Pancreas (tissue), 10 donors: Measurements from ENCODE around the gene RRH. TPM values are rescaled to one million over a fixed set of nuclear protein-coding genes. Genes with fewer than 3 reads are reported as not detected.
A peak's percentile ranks its signal among the peaks of the same experiment; 100 is the strongest.
"Not testable (repeated sequence)": the region's sequence is repeated elsewhere in the genome, so short reads cannot be mapped to it uniquely, and the experiment has no call there.

Experiments used
- ATAC-seq, 4 donors: fragments of 200-7000 bp; cut with Tn5 transposase; one replicate each; pipeline versions ENCODE4 v1.8.0 to v1.9.1; 2020; ENCODE audit warnings: mild to moderate bottlenecking in 4 of 4, moderate library complexity in 4 of 4
- DNase-seq, 6 donors: peaks; one replicate each; pipeline ENCODE4 v3.0.0-alpha.2; 2020
- FAIRE-seq: peaks from 2 replicates; lab custom pipeline; 2012; peaks lifted over from hg19 to GRCh38; lab: Jason Lieb, UNC
- H3K27ac ChIP-seq, 4 donors: fragments of 200-600 bp; sonication (generic); 1 replicate in 3 of 4; 2 replicates in 1 of 4; pipeline versions ENCODE4 v1.5.0 to v1.8.0; 2020
- H3K27me3 ChIP-seq, 4 donors: fragments of 200-600 bp; one replicate each; pipeline ENCODE4 v1.8.0; 2021
- H3K36me3 ChIP-seq, 3 donors: fragments of 200-600 bp; sonication (generic) in 1 of 3; one replicate each; pipeline versions ENCODE4 v1.5.0 to v1.8.0; 2020 to 2021
- H3K4me1 ChIP-seq, 3 donors: fragments of 200-600 bp; one replicate each; pipeline ENCODE4 v1.8.0; 2021
- H3K4me3 ChIP-seq, 4 donors: fragments of 200-600 bp; sonication (generic) in 2 of 4; one replicate each; pipeline versions ENCODE4 v1.5.0 to v1.8.0; 2020 to 2021
- H3K9me3 ChIP-seq, 4 donors: fragments of 200-600 bp; one replicate each; pipeline ENCODE4 v1.8.0; 2021
- WGBS, 2 donors: extraction: QIAGEN DNeasy Blood & Tissue Kit; methylation state at CpG; one replicate each; pipeline ENCODE4 v1.1.7; 2013; 5-methylcytosine and 5-hydroxymethylcytosine counted together
- intact Hi-C, 3 donors: fragments of 100-400 bp; cut with DNase I; formaldehyde crosslinking; loops; one replicate each; pipeline versions ENCODE4 v1.11.1 to v1.14.2; 2022
- polyA plus RNA-seq, 2 donors: library from polyadenylated mRNA; stranded (reverse); fragments of 200-250 nt; gene quantifications; one replicate each; pipeline ENCODE4 v1.2.3, GENCODE V29; 2013
- total RNA-seq, 6 donors: library from RNA; stranded (reverse); fragmentation: NEBNext Ultra II Directional in 4 of 6; extraction: Animal tissue kit (Norgen Biotek cat#: 25700) in 4 of 6; gene quantifications; one replicate each; pipeline versions ENCODE4 v1.2.1 to v1.2.4, GENCODE V29; 2021 to 2023
- TF ChIP-seq, protein P1 (sequence below), 4 donors: fragments of 200-600 bp; sonication (generic) in 3 of 4; IDR thresholded peaks; one replicate each; pipeline versions ENCODE4 v1.5.0 to v1.8.0; 2021; ENCODE audit warnings: antibody characterized with exemption in 4 of 4
- donor health status: healthy with polysubstance abuse.
- donor health status: DM: no; HTN: no; CAD: no; lungs with moderate emphysema.
- donor health status: DM: no; HTN: no; CAD: no.
- donor health status: control.
- donor health status: control.
- donor health status: Bipolar disorder and iron deficiency.
- donor health status: DM: yes; HTN: yes; CAD: no.
- donor health status: DM: no; HTN: no; CAD: no.
- donor health status: DM: no; HTN: no; CAD: no.
- donor health status: DM: yes; HTN: yes; CAD: no.

Gene RRH
- total and polyA plus RNA-seq, 8 donors = 0.09 to 0.18 (median 0.16) TPM; not detected in 4

DNA sequence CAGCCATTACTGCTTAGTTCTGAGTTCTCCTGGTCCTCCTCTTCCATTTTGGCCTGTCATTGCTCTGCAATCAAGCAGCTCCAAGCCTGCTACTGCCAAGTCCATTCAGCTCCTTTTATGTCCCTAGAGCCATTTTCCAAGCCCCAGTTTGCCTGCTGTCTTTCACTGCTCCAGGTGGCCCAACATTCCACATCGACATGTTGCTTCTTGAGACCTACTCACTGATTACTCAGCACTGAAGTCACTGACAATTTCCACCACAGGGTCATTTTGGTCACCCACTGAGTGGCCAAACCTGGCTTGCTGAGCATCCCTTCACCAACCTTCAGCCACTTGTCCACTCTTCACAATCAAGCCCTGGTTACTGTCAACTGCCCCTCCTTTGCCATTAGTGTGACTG, 47.3 kb downstream of the RRH start:
- DNase-seq (no peak), ATAC-seq (no peak), FAIRE-seq (no peak)
- H3K4me3 ChIP-seq = no peak overlapping the region
- WGBS, 2 donors = 88 to 99% methylated on average over 1 of the region's 1 CpG
- H3K27me3 ChIP-seq = no peaks in the 10 kb centered on the region
- TF ChIP-seq, protein P1, sequence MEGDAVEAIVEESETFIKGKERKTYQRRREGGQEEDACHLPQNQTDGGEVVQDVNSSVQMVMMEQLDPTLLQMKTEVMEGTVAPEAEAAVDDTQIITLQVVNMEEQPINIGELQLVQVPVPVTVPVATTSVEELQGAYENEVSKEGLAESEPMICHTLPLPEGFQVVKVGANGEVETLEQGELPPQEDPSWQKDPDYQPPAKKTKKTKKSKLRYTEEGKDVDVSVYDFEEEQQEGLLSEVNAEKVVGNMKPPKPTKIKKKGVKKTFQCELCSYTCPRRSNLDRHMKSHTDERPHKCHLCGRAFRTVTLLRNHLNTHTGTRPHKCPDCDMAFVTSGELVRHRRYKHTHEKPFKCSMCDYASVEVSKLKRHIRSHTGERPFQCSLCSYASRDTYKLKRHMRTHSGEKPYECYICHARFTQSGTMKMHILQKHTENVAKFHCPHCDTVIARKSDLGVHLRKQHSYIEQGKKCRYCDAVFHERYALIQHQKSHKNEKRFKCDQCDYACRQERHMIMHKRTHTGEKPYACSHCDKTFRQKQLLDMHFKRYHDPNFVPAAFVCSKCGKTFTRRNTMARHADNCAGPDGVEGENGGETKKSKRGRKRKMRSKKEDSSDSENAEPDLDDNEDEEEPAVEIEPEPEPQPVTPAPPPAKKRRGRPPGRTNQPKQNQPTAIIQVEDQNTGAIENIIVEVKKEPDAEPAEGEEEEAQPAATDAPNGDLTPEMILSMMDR (IDR thresholded peaks at IDR 0.05) = no peak
- H3K9me3 ChIP-seq = no peaks in the 10 kb centered on the region
- no peak overlapping the region for H3K27ac ChIP-seq
- intact Hi-C loops = no loop called here
- peaks cover 0 to 15% (median 8%) of the 10 kb centered on the region in 3 donors for H3K4me1 ChIP-seq
- no peaks in the 10 kb centered on the region for H3K36me3 ChIP-seq

DNA sequence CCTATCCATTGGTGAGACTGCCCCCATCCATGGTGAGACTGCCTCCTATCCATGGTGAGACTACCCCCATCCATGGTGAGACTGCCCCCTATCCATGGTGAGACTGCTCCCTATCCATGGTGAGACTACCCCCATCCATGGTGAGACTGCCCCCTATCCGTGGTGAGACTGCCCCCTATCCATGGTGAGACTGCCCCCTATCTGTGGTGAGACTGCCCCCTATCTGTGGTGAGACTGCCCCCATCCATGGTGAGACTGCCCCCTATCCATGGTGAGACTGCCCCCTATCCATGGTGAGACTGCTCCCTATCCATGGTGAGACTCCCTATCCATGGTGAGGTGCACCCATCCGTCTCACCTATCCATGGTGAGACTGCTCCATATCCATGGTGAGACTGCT, 47.8 kb downstream of the RRH start:
- H3K36me3 ChIP-seq, H3K4me3 ChIP-seq, FAIRE-seq, H3K27ac ChIP-seq, H3K27me3 ChIP-seq, ATAC-seq, DNase-seq, H3K9me3 ChIP-seq, intact Hi-C loops: not testable (repeated sequence)
- WGBS, 2 donors = 80 to 83% methylated on average over 2 of the region's 2 CpGs
- H3K4me1 ChIP-seq = peaks cover 0 to 15% (median 8%) of the 10 kb centered on the region in 3 donors

GRCh38 chr4:109876634-109877265, 49.0 kb downstream of the RRH start:
- no peak for FAIRE-seq
- no peaks in the 10 kb centered on the region for H3K36me3 ChIP-seq
- H3K4me1 ChIP-seq = peaks cover 0 to 15% (median 8%) of the 10 kb centered on the region in 3 donors

DNA sequence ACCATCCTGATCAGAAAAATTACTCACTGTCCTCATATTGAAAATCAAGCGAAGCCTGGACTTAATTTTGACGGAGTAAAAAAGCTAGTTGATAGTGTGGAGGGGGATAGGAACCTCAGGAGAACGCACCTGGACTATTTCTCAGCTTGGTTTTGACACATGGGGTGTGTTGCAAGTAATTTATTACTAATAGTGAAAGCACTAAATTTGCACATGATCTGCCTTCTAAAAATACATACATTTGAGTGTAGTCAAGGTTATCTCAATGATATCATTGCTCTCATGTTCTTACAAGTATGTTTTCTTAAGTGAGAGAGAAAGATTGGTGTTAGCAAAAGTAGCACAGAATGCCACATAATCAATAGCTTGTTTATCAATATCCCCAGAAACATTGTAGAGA, 49.6 kb downstream of the RRH start:
- intact Hi-C loops = no loop called here
- Histone ChIP-seq H3K27me3 (no peaks in the 10 kb centered on the region), H3K4me3 (no peak overlapping the region), H3K9me3 (no peaks in the 10 kb centered on the region), H3K4me1 (peaks cover 0 to 15% (median 8%) of the 10 kb centered on the region in 3 donors), H3K27ac (peak overlapping the region in 3 of 4 donors; percentile 28 to 67 (median 66)), H3K36me3 (no peaks in the 10 kb centered on the region)
- DNase-seq (peak in 3 of 6 donors; percentile 42 to 59 (median 58)), FAIRE-seq (no peak), ATAC-seq (peak; percentile 65 to 79 (median 75))
- TF ChIP-seq, protein P1 (IDR thresholded peaks at IDR 0.05) = no peak
- WGBS, 2 donors = 14 to 22% methylated on average over 3 of the region's 3 CpGs

More at GRCh38 chr4:109876634-109877265, 49.0 kb downstream of the RRH start:
- Histone ChIP-seq H3K4me3 (no peak overlapping the region), H3K27ac (peak overlapping the region in 3 of 4 donors; percentile 28 to 67 (median 66)), H3K27me3 (no peaks in the 10 kb centered on the region), H3K9me3 (no peaks in the 10 kb centered on the region)
- intact Hi-C loops = no loop called here
- DNase-seq (no peak), ATAC-seq (no peak)
- WGBS, 2 donors = 65 to 70% methylated on average over 2 of the region's 2 CpGs
- TF ChIP-seq, protein P1 (IDR thresholded peaks at IDR 0.05) = no peak

GRCh38 chr4:109878355-109878754, 50.6 kb downstream of the RRH start:
- intact Hi-C loops = no loop called here
- ATAC-seq = no peak
- Histone ChIP-seq H3K9me3 (no peaks in the 10 kb centered on the region), H3K36me3 (no peaks in the 10 kb centered on the region), H3K27ac (peak overlapping the region in 1 of 4 donors; percentile 67), H3K27me3 (no peaks in the 10 kb centered on the region), H3K4me1 (peaks cover 0 to 15% (median 8%) of the 10 kb centered on the region in 3 donors), H3K4me3 (no peak overlapping the region)
- 75 to 94% methylated on average over 2 of the region's 2 CpGs for WGBS, 2 donors
- no peak for DNase-seq
- no peak for FAIRE-seq
- TF ChIP-seq, protein P1 (IDR thresholded peaks at IDR 0.05) = no peak
